ENCODE results near the gene GPRIN1. TPM values are rescaled to one million over a fixed set of nuclear protein-coding genes. Genes with fewer than 3 reads are reported as not detected.

GPRIN1 gene
- total RNA-seq, 1 experiment from 2014 or later, result 8.5 TPM

GRCh38 chr5:176593273-176593869 lies 16.6 kb downstream of the GPRIN1 start (continued):
- TF ChIP-seq USF2 (CRISPR knock-in tag; IDR thresholded peaks at IDR 0.05) (no peak), FOXP1 (CRISPR knock-in tag; IDR thresholded peaks at IDR 0.05; ENCODE audit: borderline replicate concordance) (no peak)

- H3K4me1 Mint-ChIP-seq, result 0 out of 2 replicates have a peak, but pooled peaks cover 4% of the 10 kb centered on the region
- H3K27ac Mint-ChIP-seq, result no peak overlapping the region
- H3K36me3 Mint-ChIP-seq, result no peaks in the 10 kb centered on the region
- ChIA-PET POLR2A (no interaction called here), CTCF (no interaction called here)
- ATAC-seq, result no peak
- no peak for DNase-seq (ENCODE audit: low spot score)
- peaks cover 7% of the 10 kb centered on the region for H3K9me3 Mint-ChIP-seq
- H3K27me3 Mint-ChIP-seq (ENCODE audit: low read depth), result peaks cover 39% of the 10 kb centered on the region
- no peak for TF ChIP-seq ZNF512 (CRISPR knock-in tag; IDR thresholded peaks at IDR 0.05; ENCODE audit: borderline replicate concordance)
- no peak for TF ChIP-seq ZNF281 (CRISPR knock-in tag; IDR thresholded peaks at IDR 0.05)
- TF ChIP-seq ZNF416 (CRISPR knock-in tag; IDR thresholded peaks at IDR 0.05), result no peak
- no peak for TF ChIP-seq SP1 (CRISPR knock-in tag; conservative IDR thresholded peaks at IDR 0.05)
- no peak for TF ChIP-seq ATF1 (CRISPR knock-in tag; IDR thresholded peaks at IDR 0.05)
- no peak for TF ChIP-seq JUN (CRISPR knock-in tag; IDR thresholded peaks at IDR 0.05)
- TF ChIP-seq ZNF138 (CRISPR knock-in tag; conservative IDR thresholded peaks at IDR 0.05), result no peak
- no peak for TF ChIP-seq SMAD4 (CRISPR knock-in tag; IDR thresholded peaks at IDR 0.05)
- no peak for TF ChIP-seq IRF2 (CRISPR knock-in tag; IDR thresholded peaks at IDR 0.05; ENCODE audit: borderline replicate concordance, low read depth)
- TF ChIP-seq ZNF532 (CRISPR knock-in tag; IDR thresholded peaks at IDR 0.05; ENCODE audit: borderline replicate concordance), result no peak
- no peak for TF ChIP-seq ZNF317 (CRISPR knock-in tag; IDR thresholded peaks at IDR 0.05; ENCODE audit: borderline replicate concordance, low read depth)
- TF ChIP-seq NFATC4 (CRISPR knock-in tag; IDR thresholded peaks at IDR 0.05), result no peak
- TF ChIP-seq ZMAT4 (CRISPR knock-in tag; IDR thresholded peaks at IDR 0.05), result no peak
- TF ChIP-seq SMAD3 (CRISPR knock-in tag; IDR thresholded peaks at IDR 0.05; ENCODE audit: borderline replicate concordance), result no peak
- no peak overlapping the region for H3K4me3 Mint-ChIP-seq
Measured at GRCh38 chr5:176592573-176592972, 17.4 kb downstream of the GPRIN1 start.

Data from WTC11 (cell line).